ENCODE data around the gene CD6. TPM values are rescaled to one million over a fixed set of nuclear protein-coding genes. Genes with fewer than 3 reads are reported as not detected.

CD6 gene
- total and polyA plus RNA-seq, 2 of the 8 experiments (the other 6 are each of a cell fraction or from before 2014, with no cell fraction given) = 0.03 TPM; not detected in 1

DNA sequence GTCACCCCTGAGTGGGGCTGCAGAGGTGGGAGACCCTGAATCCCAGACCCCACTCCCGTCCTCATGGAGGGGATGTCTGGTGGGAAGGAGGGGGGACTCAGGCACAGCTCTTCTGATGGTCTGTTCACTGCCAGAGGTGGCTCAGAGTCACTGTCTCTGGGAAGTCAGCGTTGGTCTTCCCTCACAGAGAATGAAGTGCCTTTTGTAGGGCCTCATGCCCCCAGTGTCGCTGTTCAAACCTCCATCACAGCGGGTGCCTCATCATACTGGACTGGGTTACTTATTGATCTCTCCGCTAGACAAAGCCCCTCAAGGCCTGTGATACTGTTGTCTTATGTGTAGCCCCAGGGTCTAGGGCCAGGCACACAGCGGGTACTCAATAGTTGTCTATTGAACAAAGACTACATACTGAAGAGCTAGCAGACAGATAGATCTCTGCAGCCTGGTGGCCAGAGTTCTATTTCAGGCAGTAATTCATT is 41.3 kb downstream of the CD6 start:
- peaks cover 7% of the 10 kb centered on the region; the same call in 1 of the 2 replicates for H3K23me2 ChIP-seq (ENCODE audit: low read depth, low read length)
- TF ChIP-seq SP2 (IDR thresholded peaks at IDR 0.05; ENCODE audit: low read length) = no peak
- TF ChIP-seq RAD21 (IDR thresholded peaks at IDR 0.05 in 1 of 2, conservative IDR thresholded peaks at IDR 0.05 in 1 of 2; ENCODE audit: low read depth in 2 of 2, low read length in 2 of 2) = no peak
- no peak for TF ChIP-seq NRF1 (IDR thresholded peaks at IDR 0.05; ENCODE audit: low read depth, low read length)
- TF ChIP-seq HDAC2 (IDR thresholded peaks at IDR 0.05; ENCODE audit: borderline replicate concordance in 1 of 2, low read depth in 2 of 2, low read length in 2 of 2) = no peak
- no peak for TF ChIP-seq CHD2 (IDR thresholded peaks at IDR 0.05; ENCODE audit: low read length)
- TF ChIP-seq CEBPB (IDR thresholded peaks at IDR 0.05; ENCODE audit: low read depth, low read length) = no peak
- H3K79me1 ChIP-seq (ENCODE audit: low read depth, low read length) = no peaks in the 10 kb centered on the region
- H2AFZ ChIP-seq (ENCODE audit: low read length) = no peak overlapping the region
- H3K36me3 ChIP-seq (ENCODE audit: control insufficient read depth in 2 of 4, insufficient read depth in 4 of 4, low read length in 3 of 4) = no peaks in the 10 kb centered on the region
- no peak overlapping the region for H3K4ac ChIP-seq (replicated peaks; ENCODE audit: insufficient read length, low read depth, low read length)
- no peak for FAIRE-seq
- peaks cover 18 to 62% (median 44%) of the 10 kb centered on the region in 4 experiments for H3K27me3 ChIP-seq (replicated peaks in 1 of 4; ENCODE audit: control insufficient read depth in 3 of 4, extremely low read depth in 1 of 4, insufficient read depth in 3 of 4, low read length in 3 of 4)
- peaks cover 0 to 3% (median under 1%) of the 10 kb centered on the region in 4 experiments; a peak in 2 of 7 replicates for H3K4me1 ChIP-seq (replicated peaks in 1 of 4; ENCODE audit: control insufficient read depth in 3 of 4, insufficient read depth in 4 of 4, low read length in 3 of 4)
- no peak overlapping the region for H4K5ac ChIP-seq (ENCODE audit: insufficient read length, low read depth, low read length)
- no peak overlapping the region for H3K27ac ChIP-seq (ENCODE audit: low read depth, low read length)
- no peak overlapping the region for H3K14ac ChIP-seq (ENCODE audit: insufficient read length)
- no peak overlapping the region for H2BK20ac ChIP-seq (ENCODE audit: low read length)
- DNase-seq (ENCODE audit: low read depth in 1 of 2, low spot score in 2 of 2) = no peak
- no peak overlapping the region for H4K8ac ChIP-seq (ENCODE audit: extremely low read depth, insufficient read depth, low read length)
- no peak overlapping the region for H3K4me2 ChIP-seq (ENCODE audit: insufficient read depth in 1 of 2, low read depth in 2 of 2, low read length in 2 of 2)
- H3K4me3 ChIP-seq (ENCODE audit: extremely low read depth in 1 of 4, insufficient read depth in 2 of 4, low read depth in 3 of 4, low read length in 4 of 4) = no peak overlapping the region
- H2BK5ac ChIP-seq (ENCODE audit: low read depth, low read length) = no peak overlapping the region
- ChIA-PET CTCF (ENCODE audit: partially characterized antibody) (no interaction called here), POLR2A (ENCODE audit: partially characterized antibody) (no interaction called here)
- H2AK5ac ChIP-seq (ENCODE audit: low read depth, low read length) = no peak overlapping the region
- H3K79me2 ChIP-seq (ENCODE audit: control insufficient read depth in 1 of 2, insufficient read depth in 2 of 2, low read length in 2 of 2) = no peaks in the 10 kb centered on the region
- H4K20me1 ChIP-seq (replicated peaks in 1 of 2; ENCODE audit: control insufficient read depth in 1 of 2, insufficient read depth in 2 of 2, low read length in 2 of 2) = peaks cover 2 to 13% of the 10 kb centered on the region in 2 experiments
- no peak overlapping the region for H2BK12ac ChIP-seq (ENCODE audit: low read depth, low read length)
- H3K56ac ChIP-seq (replicated peaks; ENCODE audit: insufficient read length, low read depth, low read length) = no peak overlapping the region
- H3K9me3 ChIP-seq (ENCODE audit: insufficient read depth in 2 of 2, low read depth in 1 of 2, low read length in 1 of 2) = no peaks in the 10 kb centered on the region
- no peak overlapping the region for H4K91ac ChIP-seq (replicated peaks; ENCODE audit: insufficient read length, low read length)
- H3K9ac ChIP-seq (replicated peaks in 1 of 4; ENCODE audit: extremely low read depth in 1 of 4, low read depth in 3 of 4, low read length in 3 of 4) = no peak overlapping the region
- H2BK120ac ChIP-seq (replicated peaks; ENCODE audit: low read depth, low read length) = no peak overlapping the region
- 82% methylated on average over 6 of the region's 6 CpGs; no CpG with 5 or more reads in 1 of the 2 experiments for WGBS, 2 experiments (ENCODE audit: extremely low coverage in 1 of 2, insufficient coverage in 1 of 2, insufficient read length in 1 of 2, insufficient replicate concordance in 2 of 2, low coverage in 1 of 2, low lambda C conversion rate in 2 of 2, missing lambda C conversion rate in 1 of 2)
- H3K23ac ChIP-seq (ENCODE audit: insufficient read length) = no peak overlapping the region
- H3K18ac ChIP-seq (ENCODE audit: extremely low read depth, low read length) = no peak overlapping the region
- no peak overlapping the region for H2BK15ac ChIP-seq (ENCODE audit: low read length)

Data from H1 (cell line).